PC-9 (cell line): Measurements from ENCODE around the gene NDUFA12.

Experiments
- EZH2 ChIP-seq: fragments of 200-600 bp; sonication (generic); IDR thresholded peaks from 2 replicates; pipeline ENCODE4 v1.8.0; 2017; ENCODE audit warnings: antibody characterized with exemption, low read depth
- TF ChIP-seq, protein P1 (sequence below): fragments of 200-600 bp; sonication (generic); conservative IDR thresholded peaks from 2 replicates; pipeline ENCODE4 v1.6.1; 2017; ENCODE audit warnings: mixed run types, antibody characterized with exemption, mild to moderate bottlenecking, moderate library complexity

- TF ChIP-seq, protein P1, sequence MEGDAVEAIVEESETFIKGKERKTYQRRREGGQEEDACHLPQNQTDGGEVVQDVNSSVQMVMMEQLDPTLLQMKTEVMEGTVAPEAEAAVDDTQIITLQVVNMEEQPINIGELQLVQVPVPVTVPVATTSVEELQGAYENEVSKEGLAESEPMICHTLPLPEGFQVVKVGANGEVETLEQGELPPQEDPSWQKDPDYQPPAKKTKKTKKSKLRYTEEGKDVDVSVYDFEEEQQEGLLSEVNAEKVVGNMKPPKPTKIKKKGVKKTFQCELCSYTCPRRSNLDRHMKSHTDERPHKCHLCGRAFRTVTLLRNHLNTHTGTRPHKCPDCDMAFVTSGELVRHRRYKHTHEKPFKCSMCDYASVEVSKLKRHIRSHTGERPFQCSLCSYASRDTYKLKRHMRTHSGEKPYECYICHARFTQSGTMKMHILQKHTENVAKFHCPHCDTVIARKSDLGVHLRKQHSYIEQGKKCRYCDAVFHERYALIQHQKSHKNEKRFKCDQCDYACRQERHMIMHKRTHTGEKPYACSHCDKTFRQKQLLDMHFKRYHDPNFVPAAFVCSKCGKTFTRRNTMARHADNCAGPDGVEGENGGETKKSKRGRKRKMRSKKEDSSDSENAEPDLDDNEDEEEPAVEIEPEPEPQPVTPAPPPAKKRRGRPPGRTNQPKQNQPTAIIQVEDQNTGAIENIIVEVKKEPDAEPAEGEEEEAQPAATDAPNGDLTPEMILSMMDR, result no peak
- no peak for TF ChIP-seq EZH2
Observed at GRCh38 chr12:94997061-94997460, 6.4 kb downstream of the NDUFA12 start.
